Endothelial cell of umbilical vein (primary cell): ENCODE data around the gene LHX5.

Source experiments
- CTCF ChIP-seq, 2 donors: IDR thresholded peaks; 1 replicate in 1 of 2; 2 replicates in 1 of 2; pipeline ENCODE4 v1.5.1; 2011; ENCODE audit warnings: low read length in 2 of 2, mild to moderate bottlenecking in 2 of 2, moderate library complexity in 2 of 2, control low read depth in 1 of 2, inconsistent platforms in 1 of 2, low read depth in 1 of 2; ENCODE audit not compliant: insufficient read depth in 1 of 2; ENCODE audit errors: extremely low read depth in 1 of 2
- EZH2 ChIP-seq: IDR thresholded peaks from 2 replicates; pipeline ENCODE4 v1.6.1; 2012; ENCODE audit warnings: borderline replicate concordance, low read depth, mild to moderate bottlenecking, moderate library complexity, low read length, inconsistent platforms; ENCODE audit not compliant: severe bottlenecking
- JUN ChIP-seq: IDR thresholded peaks from 2 replicates; pipeline ENCODE4 v1.6.1; 2011; ENCODE audit warnings: borderline replicate concordance, low read depth; ENCODE audit not compliant: insufficient read length, insufficient read depth
- MAX ChIP-seq: IDR thresholded peaks from 2 replicates; pipeline ENCODE4 v1.6.1; 2011; ENCODE audit not compliant: insufficient read depth, insufficient read length
- MYC ChIP-seq: IDR thresholded peaks from one replicate; pipeline ENCODE4 v1.6.1; 2011; ENCODE audit warnings: mild to moderate bottlenecking, low read depth, low read length
- POLR2A ChIP-seq: IDR thresholded peaks from 2 replicates; pipeline ENCODE4 v1.6.1; 2012; ENCODE audit warnings: low read depth, mild to moderate bottlenecking, control low read depth, low read length
- POLR2AphosphoS5 ChIP-seq: IDR thresholded peaks from 2 replicates; pipeline ENCODE4 v1.6.1; 2012; ENCODE audit warnings: low read depth, mild to moderate bottlenecking, control low read depth, low read length, moderate library complexity; ENCODE audit not compliant: insufficient read depth

- TF ChIP-seq EZH2 (no peak), POLR2A (no peak), JUN (no peak), POLR2AphosphoS5 (no peak), MYC (no peak), CTCF (IDR thresholded peaks at IDR 0.05; ENCODE audit: extremely low read depth in 1 of 2, insufficient read depth in 1 of 2, low read depth in 1 of 2, low read length in 2 of 2) (peak; percentile 43 to 59), MAX (no peak)
Measured at GRCh38 chr12:113461666-113462065, 10.0 kb downstream of the LHX5 start.
